Measurements from ENCODE around the gene SERPINE2. TPM values are rescaled to one million over a fixed set of nuclear protein-coding genes. Genes with fewer than 3 reads are reported as not detected.

The SERPINE2 gene
- total and polyA plus RNA-seq, 8 donors = 21.7 to 107 (median 81.8) TPM

DNA sequence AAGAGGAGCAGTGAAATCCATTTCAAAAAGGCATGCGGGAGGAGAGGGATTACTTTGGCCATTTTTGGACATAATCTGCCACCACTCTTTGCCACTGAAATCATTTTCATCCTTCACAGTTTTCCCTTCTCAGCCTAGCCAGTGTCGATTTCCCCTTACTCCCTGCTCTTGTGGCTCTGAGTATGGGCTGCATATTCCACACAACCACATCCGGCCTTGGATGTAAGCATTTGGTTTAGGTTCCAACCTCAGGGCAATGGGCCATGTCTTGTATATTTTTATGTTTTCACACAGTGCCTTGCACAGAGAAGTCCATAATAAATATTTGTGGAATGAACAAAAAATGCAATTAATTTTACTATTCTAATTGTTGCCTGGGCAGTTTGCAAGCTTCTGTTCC lies 7.7 kb upstream of the SERPINE2 start:
- DNase-seq (no peak), ATAC-seq (no peak)
- no peak overlapping the region for H3K27ac ChIP-seq
- H3K4me3 ChIP-seq = no peak overlapping the region
- no peaks in the 10 kb centered on the region for H3K36me3 ChIP-seq
- intact Hi-C loops (cut with DNase I) = no loop called here
- H3K27me3 ChIP-seq = peaks cover 0 to 16% of the 10 kb centered on the region in 2 donors
- H3K9me3 ChIP-seq = no peaks in the 10 kb centered on the region
- no peaks in the 10 kb centered on the region for H3K4me1 ChIP-seq
- TF ChIP-seq, protein P1, sequence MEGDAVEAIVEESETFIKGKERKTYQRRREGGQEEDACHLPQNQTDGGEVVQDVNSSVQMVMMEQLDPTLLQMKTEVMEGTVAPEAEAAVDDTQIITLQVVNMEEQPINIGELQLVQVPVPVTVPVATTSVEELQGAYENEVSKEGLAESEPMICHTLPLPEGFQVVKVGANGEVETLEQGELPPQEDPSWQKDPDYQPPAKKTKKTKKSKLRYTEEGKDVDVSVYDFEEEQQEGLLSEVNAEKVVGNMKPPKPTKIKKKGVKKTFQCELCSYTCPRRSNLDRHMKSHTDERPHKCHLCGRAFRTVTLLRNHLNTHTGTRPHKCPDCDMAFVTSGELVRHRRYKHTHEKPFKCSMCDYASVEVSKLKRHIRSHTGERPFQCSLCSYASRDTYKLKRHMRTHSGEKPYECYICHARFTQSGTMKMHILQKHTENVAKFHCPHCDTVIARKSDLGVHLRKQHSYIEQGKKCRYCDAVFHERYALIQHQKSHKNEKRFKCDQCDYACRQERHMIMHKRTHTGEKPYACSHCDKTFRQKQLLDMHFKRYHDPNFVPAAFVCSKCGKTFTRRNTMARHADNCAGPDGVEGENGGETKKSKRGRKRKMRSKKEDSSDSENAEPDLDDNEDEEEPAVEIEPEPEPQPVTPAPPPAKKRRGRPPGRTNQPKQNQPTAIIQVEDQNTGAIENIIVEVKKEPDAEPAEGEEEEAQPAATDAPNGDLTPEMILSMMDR (IDR thresholded peaks at IDR 0.05) = no peak

DNA sequence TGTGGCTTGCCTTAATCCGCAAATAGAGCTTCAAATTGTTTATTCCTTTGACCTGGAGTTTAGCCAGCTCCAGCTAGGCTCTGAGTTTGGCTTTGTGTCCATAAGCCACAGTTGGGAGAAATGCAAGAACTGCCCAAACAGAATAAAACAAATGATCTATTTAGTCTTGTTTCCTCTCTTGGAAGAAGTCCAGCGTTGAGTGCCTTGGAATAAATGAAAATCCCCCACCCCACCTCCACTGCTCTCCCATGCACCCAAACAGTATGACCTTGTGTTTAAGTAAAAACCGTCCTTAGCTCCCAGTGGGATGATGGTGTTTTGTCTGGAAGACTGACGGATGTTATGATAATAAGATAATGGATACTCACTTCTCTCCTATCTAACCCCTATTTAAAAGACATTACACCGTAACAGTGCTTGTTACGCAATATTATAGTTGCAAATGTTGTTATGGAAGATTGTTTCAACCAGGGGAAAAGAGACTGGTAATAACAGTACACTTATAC lies 3.2 kb upstream of the SERPINE2 start:
- Histone ChIP-seq H3K27me3 (peaks cover 25 to 61% of the 10 kb centered on the region in 2 donors), H3K4me1 (peaks cover 0 to 20% of the 10 kb centered on the region in 2 donors), H3K4me3 (no peak overlapping the region), H3K27ac (no peak overlapping the region), H3K36me3 (no peaks in the 10 kb centered on the region), H3K9me3 (no peaks in the 10 kb centered on the region)
- peak in 2 of 4 donors; percentile 65 to 78 for DNase-seq
- TF ChIP-seq, protein P1 (IDR thresholded peaks at IDR 0.05) = no peak
- intact Hi-C loops (cut with DNase I) = no loop called here
- ATAC-seq = no peak

DNA sequence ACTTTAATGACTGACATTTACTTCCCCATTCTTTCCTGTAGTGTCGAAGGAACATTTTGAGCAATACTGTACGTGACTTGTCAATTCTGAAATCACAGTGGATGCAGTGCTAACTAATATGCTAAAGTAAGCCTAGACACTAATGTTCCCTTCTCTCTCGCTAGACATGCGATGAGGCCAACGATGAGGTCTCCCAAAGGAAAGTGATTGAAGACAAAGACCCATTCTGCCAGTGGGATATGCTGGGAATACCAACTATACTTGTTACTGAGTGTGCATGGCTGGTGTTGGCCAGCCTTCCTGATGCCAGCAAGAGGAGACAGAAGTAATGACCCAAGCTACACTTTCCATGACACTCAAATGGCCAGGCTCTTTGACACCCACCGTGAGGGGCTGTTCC lies 2.5 kb upstream of the SERPINE2 start:
- peaks cover 0 to 20% of the 10 kb centered on the region in 2 donors for H3K4me1 ChIP-seq
- no peaks in the 10 kb centered on the region for H3K9me3 ChIP-seq
- TF ChIP-seq, protein P1 (IDR thresholded peaks at IDR 0.05) = no peak
- no peak overlapping the region for H3K27ac ChIP-seq
- no peaks in the 10 kb centered on the region for H3K36me3 ChIP-seq
- intact Hi-C loops (cut with DNase I) = no loop called here
- H3K27me3 ChIP-seq = peaks cover 30 to 68% of the 10 kb centered on the region in 2 donors
- no peak for ATAC-seq
- DNase-seq = no peak
- H3K4me3 ChIP-seq = no peak overlapping the region

DNA sequence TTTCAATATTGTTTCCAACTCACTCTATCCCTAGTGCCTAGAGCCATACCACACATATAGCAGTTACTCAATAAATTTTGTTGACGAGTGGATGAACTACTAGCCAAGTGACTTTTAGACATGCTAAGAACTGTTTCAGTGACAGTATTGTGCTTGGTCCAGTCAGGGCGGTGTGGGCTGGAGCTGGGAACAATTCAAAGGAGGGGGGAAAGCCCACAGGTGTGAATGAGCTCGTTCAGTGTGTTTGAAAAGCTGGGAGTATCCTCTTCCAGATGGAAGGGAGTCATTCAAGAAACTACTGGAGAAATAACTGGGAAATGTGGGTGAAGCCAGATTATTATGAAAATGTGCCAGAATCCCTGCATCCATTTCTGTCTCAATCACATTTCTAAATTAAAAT lies 1.7 kb upstream of the SERPINE2 start:
- intact Hi-C loops (cut with DNase I) = no loop called here

DNA sequence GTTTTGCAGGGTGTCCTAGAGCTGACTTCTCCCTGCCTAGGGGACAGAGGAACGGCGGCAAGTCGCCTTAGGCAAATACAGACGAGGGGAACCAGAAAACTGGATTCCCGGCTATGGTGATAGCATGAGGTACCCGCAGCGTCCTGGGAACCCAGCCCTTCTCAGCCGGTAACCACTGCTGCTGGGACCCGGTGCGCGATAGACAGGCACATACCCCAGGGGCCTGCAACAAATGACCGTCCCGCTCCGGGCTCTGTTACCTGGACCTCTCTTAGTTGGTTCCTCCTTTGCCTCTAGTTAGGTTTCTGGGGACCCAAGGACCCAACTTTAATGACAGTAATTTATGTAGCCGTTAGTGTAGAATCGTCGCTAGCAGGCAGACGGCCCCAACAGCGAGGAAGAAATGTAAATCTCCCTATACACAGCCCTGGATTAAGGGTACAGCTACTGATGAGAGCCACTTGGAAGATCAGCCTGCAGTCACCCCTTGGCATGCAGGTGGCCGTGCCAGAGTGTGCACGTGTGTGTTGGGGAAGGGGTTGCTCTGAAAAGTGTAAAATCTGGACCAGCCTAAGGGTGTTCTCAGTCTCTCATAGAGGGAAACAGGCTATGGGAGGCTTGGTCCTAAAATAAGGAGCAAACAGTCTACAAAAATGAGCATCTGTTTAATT lies 819 bp upstream of the SERPINE2 start:
- intact Hi-C loops (cut with DNase I) = no loop called here
- TF ChIP-seq, protein P1 (IDR thresholded peaks at IDR 0.05) = no peak
- no peaks in the 10 kb centered on the region for H3K36me3 ChIP-seq
- H3K27ac ChIP-seq = no peak overlapping the region
- H3K4me3 ChIP-seq = peak overlapping the region in 1 of 2 donors; percentile 48
- ATAC-seq (peak; percentile 17), DNase-seq (no peak)
- H3K27me3 ChIP-seq = peaks cover 30 to 81% of the 10 kb centered on the region in 2 donors
- no peaks in the 10 kb centered on the region for H3K9me3 ChIP-seq
- peaks cover 0 to 20% of the 10 kb centered on the region in 2 donors for H3K4me1 ChIP-seq

More for the DNA sequence above, 1.7 kb upstream of the SERPINE2 start:
- H3K4me1 ChIP-seq = peaks cover 0 to 20% of the 10 kb centered on the region in 2 donors
- H3K27me3 ChIP-seq = peaks cover 30 to 76% of the 10 kb centered on the region in 2 donors
- H3K27ac ChIP-seq = no peak overlapping the region
- H3K9me3 ChIP-seq = no peaks in the 10 kb centered on the region
- H3K4me3 ChIP-seq = no peak overlapping the region
- ATAC-seq (no peak), DNase-seq (no peak)
- no peaks in the 10 kb centered on the region for H3K36me3 ChIP-seq
- TF ChIP-seq, protein P1 (IDR thresholded peaks at IDR 0.05) = no peak
